A673 (cell line): ENCODE measurements around the gene TPM3. TPM values are rescaled to one million over a fixed set of nuclear protein-coding genes. Genes with fewer than 3 reads are reported as not detected.

Experiments used
- BruUV-seq: library from RNA; stranded (reverse); fragments of 400-500 nt; replicated peaks from 2 replicates; lab custom pipeline; 2021; lab: Mats Ljungman, UMichigan
- CTCF ChIA-PET: fragments of 300-600 bp; sonication (Branson Sonifier 250); formaldehyde crosslinking; loops from one replicate; lab custom pipeline; 2022; ENCODE audit warnings: antibody characterized with exemption; lab: Charles Lee
- POLR2A ChIA-PET: fragments of 300-600 bp; sonication (Branson Sonifier 250); formaldehyde crosslinking; loops from one replicate; lab custom pipeline; 2022; ENCODE audit warnings: antibody characterized with exemption; ENCODE audit not compliant: low non-redundant PET; lab: Charles Lee
- DNase-seq: peaks from one replicate; pipeline ENCODE4 v3.0.0-alpha.2; 2015; ENCODE audit warnings: low spot score
- H3K27ac ChIP-seq: fragments of 200-600 bp; sonication (generic); 2 replicates; pipeline ENCODE4 v1.5.1; 2016; ENCODE audit warnings: mixed run types, low read depth, mild to moderate bottlenecking, mixed read lengths, antibody characterized with exemption, low read length; ENCODE audit not compliant: poor library complexity, severe bottlenecking
- H3K27me3 ChIP-seq: fragments of 200-600 bp; sonication (generic); replicated peaks from 2 replicates; pipeline ENCODE4 v1.6.1; 2017; ENCODE audit warnings: mixed run types, low read depth, mild to moderate bottlenecking, mixed read lengths, antibody characterized with exemption, low read length; ENCODE audit not compliant: insufficient read depth, poor library complexity
- H3K36me3 ChIP-seq: fragments of 200-600 bp; sonication (generic); 2 replicates; pipeline ENCODE4 v1.6.1; 2016; ENCODE audit warnings: mixed run types, mild to moderate bottlenecking, mixed read lengths, antibody characterized with exemption, low read length; ENCODE audit not compliant: insufficient read depth, poor library complexity, severe bottlenecking
- H3K4me1 ChIP-seq: fragments of 200-600 bp; sonication (generic); 2 replicates; pipeline ENCODE4 v1.6.1; 2017; ENCODE audit warnings: mixed run types, mild to moderate bottlenecking, mixed read lengths, antibody characterized with exemption, low read length; ENCODE audit not compliant: insufficient read depth, poor library complexity, severe bottlenecking
- H3K4me3 ChIP-seq: fragments of 200-600 bp; sonication (generic); 2 replicates; pipeline ENCODE4 v1.5.1; 2016; ENCODE audit warnings: low read depth, mixed run types, mild to moderate bottlenecking, mixed read lengths, low read length; ENCODE audit not compliant: poor library complexity, severe bottlenecking
- H3K9me3 ChIP-seq: fragments of 200-600 bp; sonication (generic); 2 replicates; pipeline ENCODE4 v1.6.1; 2016; ENCODE audit warnings: mixed run types, low read depth, mild to moderate bottlenecking, mixed read lengths, antibody characterized with exemption, low read length; ENCODE audit not compliant: poor library complexity, severe bottlenecking
- EZH2 ChIP-seq: fragments of 200-600 bp; sonication (generic); IDR thresholded peaks from 2 replicates; pipeline ENCODE4 v1.6.1; 2017; ENCODE audit warnings: borderline replicate concordance, low read depth, mild to moderate bottlenecking, mixed read lengths, antibody characterized with exemption, low read length; ENCODE audit not compliant: poor library complexity, severe bottlenecking
- intact Hi-C: fragments of 100-400 bp; cut with micrococcal nuclease; formaldehyde crosslinking; loops from one replicate; pipeline ENCODE4 v1.10.0; 2022; ENCODE audit not compliant: unreplicated experiment
- total RNA-seq: library from RNA; stranded (reverse); gene quantifications from 2 replicates; pipeline ENCODE4 v1.2.3, GENCODE V29; 2021
- TF ChIP-seq, protein P1 (sequence below): fragments of 300-800, 200-600 bp; sonication (generic); conservative IDR thresholded peaks from 2 replicates; pipeline ENCODE4 v1.5.1; 2017; ENCODE audit warnings: low read depth, mild to moderate bottlenecking, antibody characterized with exemption, low read length, moderate library complexity, mixed read lengths

The TPM3 gene
- total RNA-seq, 1 experiment from 2014 or later: 746 TPM

GRCh38 chr1:154145986-154146385 lies 45.9 kb downstream of the TPM3 start:
- POLR2A ChIA-PET: interaction anchor here (0.6 kb wide), 1 partner anchor 33 kb away, joined by 6 read pairs; no protein-coding TSS in a partner anchor
- no peaks in the 10 kb centered on the region for H3K4me1 ChIP-seq
- CTCF ChIA-PET: no interaction called here

DNA sequence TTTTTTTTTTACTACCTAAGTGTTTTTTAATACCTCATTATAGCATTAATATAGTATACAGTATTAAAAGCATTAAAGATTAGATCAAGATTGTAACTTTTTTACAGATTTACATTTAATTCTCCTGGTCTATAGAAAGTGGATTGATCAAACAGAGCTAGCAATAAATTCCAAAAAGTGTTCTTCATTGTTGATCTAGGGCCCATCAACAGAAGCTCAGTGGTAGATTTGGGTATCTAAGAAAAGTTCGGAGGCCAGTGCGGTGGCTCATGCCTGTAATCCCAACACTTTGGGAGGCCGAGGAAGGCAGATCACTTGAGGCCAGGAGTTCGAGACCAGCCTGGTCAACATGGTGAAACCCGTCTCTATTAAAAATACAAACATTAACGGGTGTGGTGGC lies 49.5 kb downstream of the TPM3 start:
- no TSS peak for BruUV-seq
- intact Hi-C loops: no loop called here
- Histone ChIP-seq H3K4me1 (no peaks in the 10 kb centered on the region), H3K9me3 (no peaks in the 10 kb centered on the region), H3K36me3 (no peaks in the 10 kb centered on the region), H3K27me3 (no peaks in the 10 kb centered on the region), H3K27ac (no peak overlapping the region), H3K4me3 (no peak overlapping the region)
- CTCF ChIA-PET: no interaction called here
- TF ChIP-seq EZH2: no peak
- TF ChIP-seq, protein P1, sequence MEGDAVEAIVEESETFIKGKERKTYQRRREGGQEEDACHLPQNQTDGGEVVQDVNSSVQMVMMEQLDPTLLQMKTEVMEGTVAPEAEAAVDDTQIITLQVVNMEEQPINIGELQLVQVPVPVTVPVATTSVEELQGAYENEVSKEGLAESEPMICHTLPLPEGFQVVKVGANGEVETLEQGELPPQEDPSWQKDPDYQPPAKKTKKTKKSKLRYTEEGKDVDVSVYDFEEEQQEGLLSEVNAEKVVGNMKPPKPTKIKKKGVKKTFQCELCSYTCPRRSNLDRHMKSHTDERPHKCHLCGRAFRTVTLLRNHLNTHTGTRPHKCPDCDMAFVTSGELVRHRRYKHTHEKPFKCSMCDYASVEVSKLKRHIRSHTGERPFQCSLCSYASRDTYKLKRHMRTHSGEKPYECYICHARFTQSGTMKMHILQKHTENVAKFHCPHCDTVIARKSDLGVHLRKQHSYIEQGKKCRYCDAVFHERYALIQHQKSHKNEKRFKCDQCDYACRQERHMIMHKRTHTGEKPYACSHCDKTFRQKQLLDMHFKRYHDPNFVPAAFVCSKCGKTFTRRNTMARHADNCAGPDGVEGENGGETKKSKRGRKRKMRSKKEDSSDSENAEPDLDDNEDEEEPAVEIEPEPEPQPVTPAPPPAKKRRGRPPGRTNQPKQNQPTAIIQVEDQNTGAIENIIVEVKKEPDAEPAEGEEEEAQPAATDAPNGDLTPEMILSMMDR: no peak
- POLR2A ChIA-PET: no interaction called here
- DNase-seq: no peak

More at GRCh38 chr1:154145986-154146385, 45.9 kb downstream of the TPM3 start:
- Histone ChIP-seq H3K27ac (no peak overlapping the region), H3K4me3 (no peak overlapping the region), H3K27me3 (no peaks in the 10 kb centered on the region), H3K36me3 (no peaks in the 10 kb centered on the region), H3K9me3 (no peaks in the 10 kb centered on the region)
- TF ChIP-seq EZH2: no peak
- TF ChIP-seq, protein P1: peak; percentile 59
- intact Hi-C loops: no loop called here
- no peak for DNase-seq
- BruUV-seq: no TSS peak

GRCh38 chr1:154141240-154141639 lies 50.7 kb downstream of the TPM3 start:
- H3K4me1 ChIP-seq: no peaks in the 10 kb centered on the region
- peak overlapping the region; percentile 44 for H3K27ac ChIP-seq
- ChIA-PET CTCF (no interaction called here), POLR2A (no interaction called here)
- no peak overlapping the region for H3K4me3 ChIP-seq
- no peaks in the 10 kb centered on the region for H3K9me3 ChIP-seq
- no peaks in the 10 kb centered on the region for H3K27me3 ChIP-seq
- no peak for TF ChIP-seq EZH2
- TF ChIP-seq, protein P1: no peak
- peak; percentile 30 for DNase-seq
- no TSS peak for BruUV-seq
- H3K36me3 ChIP-seq: no peaks in the 10 kb centered on the region
- intact Hi-C loops: no loop called here
